Activated CD8-positive, alpha-beta memory T cell treated with anti-CD3 and anti-CD28 coated beads, Interleukin-2, amount 50 U/mL, for 4 hours (primary cell): Measurements from ENCODE around the gene OR52E4.

Experiments
- DNase-seq: peaks from one replicate; pipeline ENCODE4 v3.0.0-alpha.2; 2020

OR52E4 gene

GRCh38 chr11:5929571-5930368 is 49.3 kb downstream of the OR52E4 start:
- DNase-seq: no peak

GRCh38 chr11:5930614-5931013 is 50.2 kb downstream of the OR52E4 start:
- no peak for DNase-seq

GRCh38 chr11:5931061-5931460 is 50.6 kb downstream of the OR52E4 start:
- DNase-seq: no peak

- DNase-seq: no peak
Measured at GRCh38 chr11:5932671-5933070, 52.2 kb downstream of the OR52E4 start.

- no peak for DNase-seq
Measured at GRCh38 chr11:5933116-5933515, 52.7 kb downstream of the OR52E4 start.
